ENCODE measurements around the gene HIF1AN.
A peak's percentile ranks its signal among the peaks of the same experiment; 100 is the strongest.

The HIF1AN gene

DNA sequence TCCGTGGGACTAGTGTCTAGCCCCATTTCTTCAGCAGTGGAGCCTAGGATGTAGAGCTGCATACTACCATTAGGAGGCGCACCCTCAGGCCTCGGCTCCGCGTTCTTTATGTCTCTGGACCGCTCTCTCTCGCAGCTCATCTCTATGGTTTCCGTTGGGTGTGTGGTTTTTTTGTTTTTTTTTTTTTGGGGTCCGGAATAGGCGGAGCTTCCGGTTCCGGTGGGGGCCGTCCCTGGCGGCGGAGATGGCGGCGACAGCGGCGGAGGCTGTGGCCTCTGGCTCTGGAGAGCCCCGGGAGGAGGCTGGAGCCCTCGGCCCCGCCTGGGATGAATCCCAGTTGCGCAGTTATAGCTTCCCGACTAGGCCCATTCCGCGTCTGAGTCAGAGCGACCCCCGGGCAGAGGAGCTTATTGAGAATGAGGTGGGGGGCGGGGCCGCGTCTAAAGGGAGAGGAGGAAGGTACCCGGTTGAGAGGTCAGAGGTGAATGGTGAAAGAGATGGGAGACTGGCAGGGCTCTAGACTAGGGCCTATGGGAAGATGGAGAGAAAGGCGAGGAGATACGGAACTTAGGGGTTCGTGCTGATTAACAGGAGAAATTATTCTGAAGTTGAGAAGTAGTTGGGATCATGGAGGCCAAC, at the start of gene HIF1AN:
Gene HIF1AN (plus strand): TSS at position 229 of the 639 bp plus-strand sequence. CDS start 16 bp downstream, at position 245.
- peak; percentile 84 for DNase-seq (ENCODE audit: low read depth)

DNA sequence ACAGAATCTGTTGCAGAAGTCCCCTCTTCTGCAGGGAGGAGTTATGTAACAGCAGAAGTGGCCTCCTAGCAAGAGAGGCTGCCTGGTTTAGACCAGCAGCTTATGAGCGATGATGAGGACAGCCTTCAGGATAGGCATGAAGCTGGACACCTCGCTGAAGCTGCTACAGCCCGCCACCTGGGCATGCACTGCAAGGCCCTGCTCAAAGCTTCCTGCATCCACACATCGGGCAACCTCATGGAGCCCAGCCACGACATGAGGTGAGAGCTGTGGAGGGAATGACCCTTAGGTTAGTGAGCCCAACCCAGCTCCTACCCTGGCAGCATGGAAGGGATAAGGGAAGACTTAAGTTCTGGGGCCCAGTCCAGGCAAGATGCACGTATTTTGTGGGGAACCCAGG, 48.2 kb upstream of the HIF1AN start:
- no peak for DNase-seq (ENCODE audit: low read depth)

DNA sequence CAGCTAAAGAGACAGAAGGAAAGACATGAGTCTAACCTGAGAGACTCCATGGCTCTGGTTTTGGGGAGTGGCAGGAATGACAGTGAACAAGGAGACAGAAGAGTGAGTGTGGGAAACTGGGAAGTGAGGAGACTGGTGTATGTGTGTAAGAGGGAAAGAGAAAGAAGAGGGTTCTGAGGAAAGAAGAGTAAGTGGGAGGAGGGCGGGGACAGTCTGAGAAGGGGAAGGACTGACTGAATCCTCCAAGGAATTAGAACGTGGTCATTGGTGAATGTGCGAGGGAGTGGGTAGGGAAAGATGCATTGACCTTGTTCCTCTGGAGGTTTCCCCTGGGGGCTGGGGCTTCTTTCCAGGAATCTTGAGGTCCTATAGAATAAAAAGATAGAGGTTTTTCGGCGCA, 46.3 kb upstream of the HIF1AN start:
- DNase-seq (ENCODE audit: low read depth): no peak

DNA sequence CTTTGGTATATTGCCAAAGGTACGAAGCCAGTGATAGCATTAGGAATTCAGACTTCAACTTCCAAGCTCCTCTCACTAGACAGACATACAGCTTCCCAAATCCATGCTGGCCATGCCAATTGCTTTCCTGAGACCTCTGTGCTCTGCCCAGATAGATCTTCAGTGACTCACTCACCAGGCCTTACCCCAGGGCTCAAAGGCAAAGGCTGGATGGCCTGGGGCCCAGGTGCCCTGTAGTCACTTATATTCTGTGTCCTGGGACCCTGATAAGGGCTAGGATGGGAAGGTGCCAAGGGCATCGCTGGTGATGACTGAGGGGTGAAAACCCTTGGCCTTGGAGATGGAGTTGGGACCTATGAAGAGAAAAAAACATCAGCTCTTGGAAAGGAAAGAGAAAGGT, 45.2 kb upstream of the HIF1AN start:
- DNase-seq (ENCODE audit: low read depth): no peak

DNA sequence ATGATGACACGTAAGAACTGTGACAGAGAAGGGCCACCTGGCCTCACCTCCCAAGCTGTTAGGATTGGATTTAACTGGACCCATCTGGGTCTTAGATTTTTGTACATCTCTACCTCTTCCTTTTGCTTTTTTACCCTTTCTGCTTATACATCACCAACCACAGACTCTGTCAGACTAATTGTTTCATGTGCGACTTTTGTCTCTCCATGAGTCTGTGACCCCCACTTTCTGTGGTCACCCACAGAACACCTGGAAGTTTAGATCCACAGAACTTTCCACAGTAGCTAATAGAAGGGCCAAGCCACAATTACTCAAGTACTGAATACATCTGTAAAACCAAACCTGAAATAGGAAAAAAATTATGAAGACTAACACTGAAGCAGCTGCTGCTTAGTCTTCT, 39.2 kb upstream of the HIF1AN start:
- DNase-seq (ENCODE audit: low read depth): no peak

DNA sequence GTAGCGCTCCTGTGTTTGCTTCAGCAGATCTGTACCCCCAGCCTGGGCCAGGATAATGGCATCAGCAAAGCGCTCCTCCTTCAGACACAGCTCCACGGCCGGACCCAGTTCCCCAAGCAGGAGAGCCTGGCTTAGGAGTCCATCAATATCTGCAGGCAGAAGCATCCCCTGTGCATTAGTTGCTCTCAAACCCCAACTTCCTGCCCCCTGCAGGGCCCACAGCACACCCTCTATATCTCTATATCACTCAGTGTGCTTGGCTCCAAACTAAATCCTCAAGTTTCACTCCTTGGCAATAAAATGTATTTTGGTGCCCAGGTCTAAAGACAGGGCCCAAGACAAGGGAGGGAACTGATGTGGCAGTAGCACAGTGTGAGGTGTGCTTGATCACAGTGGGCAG, 37.7 kb upstream of the HIF1AN start:
- no peak for DNase-seq (ENCODE audit: low read depth)

DNA sequence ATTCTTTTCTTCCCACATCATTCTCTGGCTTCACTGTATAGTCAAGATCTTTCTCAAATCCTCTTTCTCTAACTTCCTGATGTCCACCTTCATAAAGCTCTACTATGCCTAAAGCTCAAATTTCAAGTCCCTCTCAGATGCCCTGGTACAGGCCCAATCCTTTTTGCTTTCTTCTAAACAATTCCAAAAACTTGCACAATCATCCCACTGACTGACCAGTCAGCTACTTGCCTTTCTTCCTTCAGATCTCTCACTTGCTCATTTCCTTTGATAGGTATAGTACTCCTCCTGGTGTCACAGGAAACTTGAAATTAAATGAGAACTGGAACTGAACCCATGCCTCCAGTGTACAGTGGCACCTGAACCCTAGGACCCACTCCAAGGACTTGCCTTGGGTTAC, 34.3 kb upstream of the HIF1AN start:
- DNase-seq (ENCODE audit: low read depth): no peak

DNA sequence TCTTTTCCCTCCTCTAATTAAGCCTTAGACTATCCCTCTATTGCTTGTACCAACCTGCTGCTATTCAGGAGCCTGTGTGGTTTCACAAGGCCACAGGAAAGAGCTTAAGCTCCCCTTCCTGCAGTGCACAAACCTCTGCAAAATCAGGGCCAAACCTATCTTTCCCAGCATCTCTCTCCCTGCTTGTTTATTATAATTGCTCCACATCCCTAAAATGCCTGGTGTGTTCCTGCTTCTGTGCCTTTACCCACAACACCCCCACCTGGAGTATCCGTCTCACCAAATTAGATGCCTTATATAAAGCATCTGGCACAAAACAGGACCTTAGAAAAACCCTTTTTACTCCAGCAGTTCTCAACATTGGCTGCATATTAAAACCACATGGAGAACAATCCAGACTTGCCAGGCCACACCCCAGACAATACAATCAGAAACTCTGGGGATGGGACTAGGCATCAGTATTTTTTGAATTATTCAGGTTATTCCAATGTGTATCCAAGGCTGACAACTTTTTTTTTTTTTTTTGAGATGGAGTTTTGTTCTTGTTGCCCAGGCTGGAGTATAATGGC, 32.7 kb upstream of the HIF1AN start:
- no peak for DNase-seq (ENCODE audit: low read depth)

DNA sequence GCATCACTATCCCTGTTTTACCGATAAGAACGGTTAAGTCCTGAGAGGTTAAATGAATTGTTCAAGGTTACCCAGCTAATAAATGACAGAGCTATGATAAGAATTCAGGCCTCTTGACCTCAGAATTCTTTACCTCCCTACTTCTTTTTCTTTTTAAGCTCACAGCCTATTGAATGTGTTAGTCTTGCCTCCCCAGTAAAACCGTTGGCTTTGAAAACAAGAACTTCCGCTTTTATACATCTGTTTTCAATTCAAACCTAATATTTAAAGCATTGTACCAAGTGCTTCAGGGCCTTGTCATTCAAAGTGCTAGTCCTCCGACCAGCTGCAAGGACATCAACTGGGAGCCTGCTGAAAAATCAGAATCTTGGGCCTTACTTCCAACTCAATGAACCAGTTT, 31.6 kb upstream of the HIF1AN start:
- no peak for DNase-seq (ENCODE audit: low read depth)

DNA sequence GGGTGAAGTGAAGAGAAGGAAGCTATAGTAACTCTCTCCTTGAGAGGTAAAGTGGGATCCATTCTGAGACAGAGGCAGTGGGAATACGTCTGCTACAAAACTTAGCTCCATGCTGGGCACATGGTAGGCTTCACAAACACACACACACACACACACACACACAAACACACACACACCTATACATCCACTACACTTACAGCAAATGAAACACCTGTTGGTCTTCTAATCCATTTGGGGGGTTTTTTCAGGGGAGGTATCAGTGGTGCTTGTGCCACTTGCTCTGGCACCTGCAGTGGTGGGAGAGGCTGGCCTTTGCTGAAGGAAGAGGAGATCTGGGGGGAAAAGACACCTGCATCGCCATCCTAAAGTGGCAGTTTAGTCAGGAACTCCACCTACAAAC, 30.6 kb upstream of the HIF1AN start:
- no peak for DNase-seq (ENCODE audit: low read depth)

DNA sequence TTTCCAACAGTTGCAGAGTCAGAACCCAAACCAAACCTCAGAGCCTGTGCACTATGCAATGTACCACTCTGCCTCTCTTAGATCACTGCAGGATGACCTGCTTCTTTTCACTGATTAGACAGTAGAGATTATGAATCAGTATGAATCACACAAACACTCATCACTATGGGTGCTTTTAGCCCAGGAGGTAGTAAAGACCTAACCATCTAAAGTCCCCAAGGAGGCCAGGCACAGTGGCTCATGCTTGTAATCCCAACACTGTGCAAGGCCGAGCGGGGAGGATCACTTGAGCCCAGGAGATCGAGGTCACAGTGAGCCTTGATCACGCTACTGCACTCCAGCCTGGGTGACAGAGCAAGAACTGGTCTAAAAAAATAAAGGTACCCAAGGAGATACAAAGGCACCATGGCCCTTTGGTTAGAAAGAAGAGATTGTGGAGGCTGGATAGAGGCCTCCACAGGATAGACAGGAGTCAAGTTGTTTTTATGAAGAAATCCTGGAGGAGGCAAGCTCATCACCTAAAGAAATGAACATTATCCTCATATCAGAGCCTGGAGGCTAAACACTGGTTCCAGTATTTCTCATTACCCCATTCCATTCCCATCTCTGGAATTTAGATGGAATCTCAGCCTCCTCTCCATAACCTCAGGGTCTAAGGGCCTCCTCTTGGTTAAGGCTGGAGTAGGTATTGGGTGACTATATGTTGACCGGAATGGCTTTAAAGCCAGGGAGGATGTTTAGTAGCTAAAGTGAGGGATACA, 29.0 kb upstream of the HIF1AN start:
- DNase-seq (ENCODE audit: low read depth): peak; percentile 69

DNA sequence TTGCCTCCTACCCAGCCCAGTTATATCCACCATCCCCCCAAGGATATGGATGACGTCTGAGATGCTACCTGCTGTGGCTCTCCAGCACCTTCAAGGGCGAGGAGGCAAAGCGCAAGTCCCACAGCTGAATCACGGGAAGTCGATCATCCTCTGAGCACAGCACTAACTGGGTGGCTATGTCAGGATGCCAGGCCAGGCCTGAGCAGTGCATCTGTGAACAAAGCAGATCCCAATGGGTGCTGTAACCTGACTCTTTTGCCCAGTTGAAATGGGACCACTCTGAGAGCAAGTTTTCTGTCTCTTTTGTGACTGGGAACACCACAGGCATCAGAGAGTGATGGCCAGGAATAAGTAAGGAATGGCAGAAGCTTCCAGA, 28.4 kb upstream of the HIF1AN start:
- DNase-seq (ENCODE audit: low read depth): no peak

DNA sequence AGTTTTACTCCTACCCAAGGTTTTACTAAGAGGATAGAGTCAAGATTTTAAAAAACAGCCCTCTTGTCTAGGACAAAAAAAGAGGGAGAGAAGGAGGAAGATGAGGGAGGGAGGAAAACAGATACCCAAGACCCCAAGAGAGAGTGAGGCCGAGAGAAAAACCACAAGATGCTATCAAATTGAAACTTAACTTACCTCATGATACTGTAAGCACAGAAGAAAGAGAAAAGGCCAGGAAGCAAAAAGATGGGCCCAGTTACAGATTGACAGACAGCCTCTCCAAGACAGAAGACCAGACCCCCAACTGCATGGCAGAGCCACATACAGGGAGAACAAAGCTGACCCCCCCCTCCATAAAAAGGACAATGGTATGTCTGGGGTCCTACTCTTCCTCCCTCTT, 27.5 kb upstream of the HIF1AN start:
- no peak for DNase-seq (ENCODE audit: low read depth)

DNA sequence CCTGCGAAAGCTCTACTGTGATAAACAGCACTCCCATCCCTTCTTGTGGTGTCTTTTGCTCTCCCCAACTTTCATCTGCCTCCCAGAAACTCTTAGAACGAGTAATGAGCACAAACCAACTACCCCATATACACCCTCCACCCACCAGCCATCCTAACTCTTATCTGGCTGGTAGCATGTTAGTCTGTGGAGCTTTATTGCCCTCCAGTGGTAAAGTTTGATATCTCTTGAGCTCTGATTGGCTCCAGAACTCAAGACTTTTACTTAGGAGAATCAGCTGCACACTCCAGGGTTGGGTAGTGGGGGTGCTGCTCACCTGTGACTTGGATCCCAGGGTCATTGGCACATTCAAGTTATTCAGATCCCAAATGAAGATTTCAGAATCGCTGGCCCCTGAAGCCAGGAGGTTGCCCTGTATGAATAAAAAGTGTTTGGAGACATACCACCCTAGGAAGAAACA, 27.0 kb upstream of the HIF1AN start:
- no peak for DNase-seq (ENCODE audit: low read depth)

DNA sequence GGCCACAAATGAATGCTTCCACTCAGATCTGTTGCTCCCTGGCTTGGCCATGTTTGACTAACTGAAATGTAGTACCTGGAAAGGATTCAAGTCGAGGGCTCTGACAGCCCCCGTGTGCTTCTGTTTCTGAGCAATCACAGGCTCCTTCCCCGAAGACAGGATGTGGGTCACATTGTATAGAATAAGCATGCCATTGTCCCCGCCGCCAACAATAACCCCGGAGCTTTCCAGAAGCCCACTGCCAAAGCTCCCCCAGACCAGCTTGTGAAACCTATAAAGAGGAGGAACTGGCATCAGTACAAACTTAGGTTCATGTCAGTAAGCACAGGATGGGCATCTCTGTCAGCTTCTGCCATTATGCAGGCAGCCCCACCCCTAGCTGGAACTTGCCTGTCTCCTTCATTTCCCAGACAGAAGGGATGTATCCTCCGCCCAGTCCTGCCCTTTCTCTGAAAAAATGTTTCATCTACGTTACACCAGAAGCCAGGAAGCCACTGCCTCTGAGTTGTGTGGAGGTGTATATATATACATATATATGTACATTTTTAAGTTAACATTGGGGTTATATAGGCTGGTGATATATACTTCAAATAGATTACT, 26.4 kb upstream of the HIF1AN start:
- no peak for DNase-seq (ENCODE audit: low read depth)

DNA sequence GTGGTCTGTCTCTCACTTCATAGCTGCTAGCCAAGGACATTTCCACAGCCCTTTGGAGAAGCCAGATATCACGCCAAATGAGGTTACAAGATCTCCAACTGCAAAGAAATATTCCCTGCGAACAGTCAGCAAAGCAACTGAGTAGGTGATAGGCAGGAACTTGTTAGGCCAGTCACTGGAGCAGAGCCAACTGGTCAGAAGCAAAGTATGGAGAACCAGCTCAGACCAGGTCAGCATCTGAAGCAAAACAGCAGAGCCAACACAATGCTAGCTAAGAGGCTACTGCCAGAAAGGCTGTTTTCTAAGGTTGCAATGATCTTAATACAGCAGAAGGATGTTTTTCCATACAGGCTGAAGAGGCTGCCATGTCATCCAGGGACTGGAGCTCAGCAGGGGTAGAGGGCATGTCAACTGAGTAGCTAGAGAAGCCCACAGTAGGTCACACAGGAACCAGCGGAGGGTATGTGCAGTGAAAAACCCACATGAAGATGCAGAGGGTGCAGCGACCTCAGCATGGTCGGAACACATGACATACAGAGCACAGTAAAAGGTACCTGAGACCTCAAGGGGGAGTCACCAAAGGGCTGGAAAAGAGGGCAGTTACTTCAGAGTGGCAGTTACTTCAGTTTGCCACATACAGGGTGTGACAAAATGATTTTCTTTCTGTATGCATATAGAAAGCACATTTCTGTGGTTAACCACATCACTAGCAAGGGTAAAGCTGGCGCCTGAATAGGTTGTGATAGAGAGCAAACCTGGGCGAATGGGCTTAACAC, 25.0 kb upstream of the HIF1AN start:
- DNase-seq (ENCODE audit: low read depth): no peak

DNA sequence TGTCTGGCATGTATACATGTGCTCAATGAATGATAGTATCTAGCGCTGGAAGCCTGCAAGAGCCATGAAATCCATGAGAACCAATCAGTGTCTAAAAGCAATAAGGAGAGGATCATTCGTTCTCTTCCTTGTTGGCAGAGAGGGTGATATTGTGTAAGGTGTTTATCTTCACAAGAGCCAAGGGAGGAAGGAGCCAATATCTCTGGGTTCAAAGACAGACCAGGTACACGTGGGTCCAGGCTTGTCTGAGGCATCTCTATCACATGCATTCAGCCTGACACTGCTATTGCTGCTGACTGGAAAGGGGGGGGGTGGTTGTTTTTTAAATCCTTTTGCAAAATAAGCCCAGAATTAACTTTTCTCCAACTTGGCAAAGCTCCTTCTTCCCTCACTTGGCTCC, 20.1 kb upstream of the HIF1AN start:
- DNase-seq (ENCODE audit: low read depth): no peak

DNA sequence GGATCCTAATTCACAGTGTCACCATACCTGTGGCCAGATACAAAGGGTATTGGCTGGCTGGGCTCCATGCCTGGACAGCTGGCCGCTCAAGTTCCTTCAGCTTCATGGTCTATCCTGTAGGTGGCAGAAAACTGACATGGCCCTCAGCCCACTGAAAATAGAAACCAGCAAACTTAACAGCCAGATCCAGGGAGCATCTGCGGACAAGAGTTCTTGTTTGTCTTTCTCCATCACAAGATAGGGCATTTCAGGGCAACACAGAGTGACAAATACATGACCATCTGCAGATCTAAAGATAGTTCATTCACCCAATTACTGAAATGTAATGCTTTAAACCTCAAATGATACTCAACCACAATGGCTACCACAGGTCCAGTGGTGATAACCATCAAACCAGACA, 18.9 kb upstream of the HIF1AN start:
- DNase-seq (ENCODE audit: low read depth): no peak

DNA sequence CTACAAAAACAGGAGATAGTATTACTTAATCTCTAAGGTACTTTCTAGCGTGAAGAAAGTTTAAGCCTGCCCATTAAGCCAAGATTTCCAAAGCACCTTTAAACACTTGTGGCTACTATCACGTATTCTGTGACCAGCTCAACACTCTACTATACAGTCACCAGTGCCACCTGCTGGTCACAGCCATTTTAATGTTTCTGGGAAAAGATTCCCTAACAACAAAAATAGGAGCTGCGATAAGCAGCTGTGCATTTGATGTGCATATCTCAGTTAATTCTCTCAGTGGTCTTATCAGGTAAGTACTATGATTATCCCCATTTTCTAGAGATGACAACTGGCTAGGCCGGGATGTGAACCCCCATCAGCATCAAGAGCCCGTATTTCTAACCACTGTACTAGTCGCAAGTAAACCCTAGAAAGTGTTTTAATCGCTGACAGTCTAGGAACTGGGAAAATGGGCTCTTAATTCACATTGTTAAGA, 16.9 kb upstream of the HIF1AN start:
- no peak for DNase-seq (ENCODE audit: low read depth)

DNA sequence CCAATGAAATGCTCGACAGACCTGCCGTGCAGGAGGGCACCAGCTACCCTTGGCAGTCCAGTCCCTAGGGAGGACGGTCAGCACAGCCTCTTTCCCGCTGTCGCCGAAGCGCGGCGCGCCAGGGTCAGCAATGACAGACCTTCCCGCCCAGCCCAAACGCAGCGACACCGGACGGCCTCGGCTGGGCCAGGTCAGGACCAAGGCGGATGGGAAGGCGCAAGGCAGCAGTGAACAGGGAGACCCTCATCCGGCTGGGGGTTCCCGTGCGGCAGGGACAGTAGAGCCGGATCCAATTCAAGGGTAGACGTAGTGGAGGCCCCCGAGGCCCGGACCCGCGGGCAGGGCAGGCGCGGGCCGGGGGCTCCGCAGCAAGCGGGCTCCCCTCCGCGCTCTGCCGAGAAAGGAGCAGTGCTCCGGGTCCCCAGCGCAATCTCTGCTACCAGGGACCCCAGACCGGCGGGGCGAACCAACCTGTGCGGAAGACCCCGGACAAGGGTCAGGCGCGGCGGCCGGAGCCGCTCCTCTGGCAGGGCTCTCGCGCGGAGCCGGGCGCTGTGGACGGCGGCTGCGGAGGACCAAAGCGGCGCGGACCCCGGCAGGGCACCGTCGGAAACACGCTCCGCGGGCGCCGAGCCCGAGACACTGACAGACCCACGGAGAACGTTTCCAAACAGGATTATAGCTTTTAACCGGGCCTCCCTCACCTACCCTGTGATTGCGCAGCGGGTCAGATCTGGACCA, 16.3 kb upstream of the HIF1AN start, which contains the start of gene SEC31B:
Gene SEC31B (minus strand): TSS at position 551 of the 741 bp plus-strand sequence. CDS start 2,909 bp downstream, outside the sequence.
- no peak for DNase-seq (ENCODE audit: low read depth)

DNA sequence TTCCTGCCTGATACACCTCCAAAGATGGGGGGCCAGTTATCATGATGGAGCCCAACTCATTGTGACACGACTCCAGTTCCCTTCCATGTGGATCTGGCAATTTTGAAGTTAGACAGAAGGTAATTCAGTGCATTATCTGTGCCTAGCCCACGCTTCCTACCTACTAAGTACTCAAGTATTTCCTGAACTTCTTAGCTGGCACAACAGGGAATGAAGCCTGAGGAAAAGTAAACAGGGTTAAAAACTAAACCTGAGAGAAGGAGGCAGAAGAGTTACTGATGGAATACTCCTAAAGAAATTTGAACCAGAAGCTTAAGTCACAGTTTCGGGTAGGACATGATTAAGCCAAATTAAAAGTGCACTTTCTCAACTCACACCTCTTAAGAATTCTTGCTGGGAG, 14.9 kb upstream of the HIF1AN start:
- no peak for DNase-seq (ENCODE audit: low read depth)

All from HS-5 (cell line).